Tibial nerve (tissue), 4 donors: ENCODE results near the gene SPATA20. TPM values are rescaled to one million over a fixed set of nuclear protein-coding genes. Genes with fewer than 3 reads are reported as not detected.

ENCODE experiments used
- DNase-seq, 2 donors: peaks; one replicate each; pipeline ENCODE4 v3.0.0-alpha.2; 2019; ENCODE audit warnings: low spot score in 2 of 2
- H3K27ac ChIP-seq, 4 donors: fragments of 200-600 bp; sonication (generic) in 3 of 4; one replicate each; pipeline ENCODE4 v1.5.1; 2017 to 2019; ENCODE audit warnings: mild to moderate bottlenecking in 1 of 4
- H3K27me3 ChIP-seq, 2 donors: fragments of 200-600 bp; sonication (generic) in 1 of 2; one replicate each; pipeline versions ENCODE4 v1.5.1 to v1.6.0; 2017 to 2019
- H3K36me3 ChIP-seq, 3 donors: fragments of 200-600 bp; sonication (generic); one replicate each; pipeline ENCODE4 v1.5.1; 2018 to 2019
- H3K4me1 ChIP-seq, 4 donors: fragments of 200-600 bp; sonication (generic) in 3 of 4; one replicate each; pipeline ENCODE4 v1.5.1; 2017 to 2019
- H3K4me3 ChIP-seq, 4 donors: fragments of 200-600 bp; sonication (generic) in 3 of 4; one replicate each; pipeline ENCODE4 v1.5.1; 2017 to 2019; ENCODE audit warnings: mild to moderate bottlenecking in 1 of 4, moderate library complexity in 1 of 4
- H3K9me3 ChIP-seq, 4 donors: fragments of 200-600 bp; sonication (generic) in 3 of 4; one replicate each; pipeline ENCODE4 v1.5.1; 2017 to 2019
- EP300 ChIP-seq, 2 donors: sonication (generic); formaldehyde crosslinking; IDR thresholded peaks; one replicate each; pipeline ENCODE4 v1.6.1; 2017; ENCODE audit warnings: antibody characterized with exemption in 2 of 2, mild to moderate bottlenecking in 1 of 2
- POLR2A ChIP-seq, 2 donors: fragments of 450-650 bp; IDR thresholded peaks; one replicate each; pipeline ENCODE4 v1.6.1; 2017; ENCODE audit warnings: antibody characterized with exemption in 2 of 2, mild to moderate bottlenecking in 2 of 2, moderate library complexity in 2 of 2
- WGBS, 2 donors: methylation state at CpG; one replicate each; pipeline ENCODE4 v1.1.5; 2018; 5-methylcytosine and 5-hydroxymethylcytosine counted together
- total RNA-seq, 4 donors: library from RNA; depleted of rRNA; stranded (reverse); fragments of >200 nt; gene quantifications; one replicate each; pipeline ENCODE4 v1.1.0, GENCODE V29; 2016
- TF ChIP-seq, protein P1 (sequence below), 5 experiments: fragments of 200-600 bp in 3 of 5; fragments of 450-650 bp in 2 of 5; sonication (generic) in 3 of 5; IDR thresholded peaks; one replicate each; pipeline ENCODE4 v1.5.1; 2016 to 2019; ENCODE audit warnings: antibody characterized with exemption in 5 of 5, mild to moderate bottlenecking in 3 of 5, moderate library complexity in 2 of 5

The SPATA20 gene
- total RNA-seq, 4 donors from 2014 or later, result 80.8 to 151 (median 89.6) TPM

DNA sequence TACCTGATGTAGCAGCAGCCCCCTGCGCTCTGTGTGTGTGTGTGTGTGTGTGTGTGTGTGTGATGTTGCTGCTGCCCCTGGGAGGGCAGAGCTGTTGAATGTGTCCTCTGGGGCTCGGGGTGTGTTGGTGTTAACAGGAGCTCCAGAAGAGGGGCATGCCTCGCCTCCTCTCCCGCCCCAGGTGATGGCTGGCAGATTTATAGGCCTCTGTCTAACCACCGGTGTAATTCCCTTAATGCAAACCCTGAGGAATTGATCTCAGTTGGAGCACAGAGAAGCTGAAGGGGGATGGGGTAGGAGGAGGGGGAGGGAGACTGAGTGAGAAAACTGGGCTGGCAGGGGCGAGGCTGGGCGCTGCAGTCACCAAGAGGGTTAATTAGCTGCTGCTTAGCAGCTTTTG lies 23.6 kb downstream of the SPATA20 start:
- Histone ChIP-seq H3K4me3 (no peak overlapping the region), H3K9me3 (no peaks in the 10 kb centered on the region), H3K36me3 (no peaks in the 10 kb centered on the region), H3K27me3 (peaks cover 0 to 19% of the 10 kb centered on the region in 2 donors), H3K4me1 (peaks cover 0 to 3% (median under 1%) of the 10 kb centered on the region in 4 donors), H3K27ac (no peak overlapping the region)
- no peak for DNase-seq
- TF ChIP-seq, protein P1, sequence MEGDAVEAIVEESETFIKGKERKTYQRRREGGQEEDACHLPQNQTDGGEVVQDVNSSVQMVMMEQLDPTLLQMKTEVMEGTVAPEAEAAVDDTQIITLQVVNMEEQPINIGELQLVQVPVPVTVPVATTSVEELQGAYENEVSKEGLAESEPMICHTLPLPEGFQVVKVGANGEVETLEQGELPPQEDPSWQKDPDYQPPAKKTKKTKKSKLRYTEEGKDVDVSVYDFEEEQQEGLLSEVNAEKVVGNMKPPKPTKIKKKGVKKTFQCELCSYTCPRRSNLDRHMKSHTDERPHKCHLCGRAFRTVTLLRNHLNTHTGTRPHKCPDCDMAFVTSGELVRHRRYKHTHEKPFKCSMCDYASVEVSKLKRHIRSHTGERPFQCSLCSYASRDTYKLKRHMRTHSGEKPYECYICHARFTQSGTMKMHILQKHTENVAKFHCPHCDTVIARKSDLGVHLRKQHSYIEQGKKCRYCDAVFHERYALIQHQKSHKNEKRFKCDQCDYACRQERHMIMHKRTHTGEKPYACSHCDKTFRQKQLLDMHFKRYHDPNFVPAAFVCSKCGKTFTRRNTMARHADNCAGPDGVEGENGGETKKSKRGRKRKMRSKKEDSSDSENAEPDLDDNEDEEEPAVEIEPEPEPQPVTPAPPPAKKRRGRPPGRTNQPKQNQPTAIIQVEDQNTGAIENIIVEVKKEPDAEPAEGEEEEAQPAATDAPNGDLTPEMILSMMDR (IDR thresholded peaks at IDR 0.05), result no peak
- TF ChIP-seq POLR2A (IDR thresholded peaks at IDR 0.05) (no peak), EP300 (IDR thresholded peaks at IDR 0.05) (no peak)
- 74 to 80% methylated on average over 6 to 7 of the region's 7 CpGs for WGBS, 2 donors

DNA sequence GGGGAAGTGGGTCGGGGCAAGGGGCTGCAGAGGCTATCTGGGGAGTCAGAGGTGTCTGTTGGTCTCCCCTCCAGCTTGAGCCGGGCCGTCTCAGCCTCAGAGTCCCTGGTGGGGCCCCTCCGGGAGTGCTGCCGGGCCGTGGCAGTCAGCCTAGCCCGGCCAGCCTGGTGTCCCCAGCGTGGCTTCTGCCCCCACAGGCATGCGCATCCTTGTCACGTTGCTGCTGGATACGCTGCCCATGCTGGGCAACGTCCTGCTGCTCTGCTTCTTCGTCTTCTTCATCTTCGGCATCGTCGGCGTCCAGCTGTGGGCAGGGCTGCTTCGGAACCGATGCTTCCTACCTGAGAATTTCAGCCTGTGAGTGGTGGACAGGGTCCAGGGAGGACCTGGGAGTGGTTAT lies 24.7 kb downstream of the SPATA20 start:
- Histone ChIP-seq H3K4me3 (no peak overlapping the region), H3K36me3 (no peaks in the 10 kb centered on the region), H3K9me3 (no peaks in the 10 kb centered on the region), H3K4me1 (no peaks in the 10 kb centered on the region), H3K27me3 (peaks cover 0 to 8% of the 10 kb centered on the region in 2 donors), H3K27ac (no peak overlapping the region)
- WGBS, 2 donors, result 82 to 85% methylated on average over 18 to 19 of the region's 19 CpGs
- DNase-seq, result no peak
- TF ChIP-seq POLR2A (IDR thresholded peaks at IDR 0.05) (no peak), EP300 (IDR thresholded peaks at IDR 0.05) (no peak)
- TF ChIP-seq, protein P1 (IDR thresholded peaks at IDR 0.05), result no peak

DNA sequence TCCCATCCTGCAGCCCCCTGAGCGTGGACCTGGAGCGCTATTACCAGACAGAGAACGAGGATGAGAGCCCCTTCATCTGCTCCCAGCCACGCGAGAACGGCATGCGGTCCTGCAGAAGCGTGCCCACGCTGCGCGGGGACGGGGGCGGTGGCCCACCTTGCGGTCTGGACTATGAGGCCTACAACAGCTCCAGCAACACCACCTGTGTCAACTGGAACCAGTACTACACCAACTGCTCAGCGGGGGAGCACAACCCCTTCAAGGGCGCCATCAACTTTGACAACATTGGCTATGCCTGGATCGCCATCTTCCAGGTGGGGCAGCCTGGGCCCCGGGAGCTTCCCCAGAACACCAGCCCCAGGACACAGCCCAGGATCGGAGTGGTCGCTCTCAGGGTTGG lies 25.6 kb downstream of the SPATA20 start:
- WGBS, 2 donors, result 94 to 96% methylated on average over 17 to 20 of the region's 20 CpGs
- no peaks in the 10 kb centered on the region for H3K36me3 ChIP-seq
- no peak overlapping the region for H3K4me3 ChIP-seq
- H3K27me3 ChIP-seq, result peaks cover 0 to 5% of the 10 kb centered on the region in 2 donors
- DNase-seq, result no peak
- H3K4me1 ChIP-seq, result no peaks in the 10 kb centered on the region
- no peak overlapping the region for H3K27ac ChIP-seq
- no peak for TF ChIP-seq EP300 (IDR thresholded peaks at IDR 0.05)
- TF ChIP-seq, protein P1 (IDR thresholded peaks at IDR 0.05), result no peak
- TF ChIP-seq POLR2A (IDR thresholded peaks at IDR 0.05), result no peak
- H3K9me3 ChIP-seq, result no peaks in the 10 kb centered on the region

DNA sequence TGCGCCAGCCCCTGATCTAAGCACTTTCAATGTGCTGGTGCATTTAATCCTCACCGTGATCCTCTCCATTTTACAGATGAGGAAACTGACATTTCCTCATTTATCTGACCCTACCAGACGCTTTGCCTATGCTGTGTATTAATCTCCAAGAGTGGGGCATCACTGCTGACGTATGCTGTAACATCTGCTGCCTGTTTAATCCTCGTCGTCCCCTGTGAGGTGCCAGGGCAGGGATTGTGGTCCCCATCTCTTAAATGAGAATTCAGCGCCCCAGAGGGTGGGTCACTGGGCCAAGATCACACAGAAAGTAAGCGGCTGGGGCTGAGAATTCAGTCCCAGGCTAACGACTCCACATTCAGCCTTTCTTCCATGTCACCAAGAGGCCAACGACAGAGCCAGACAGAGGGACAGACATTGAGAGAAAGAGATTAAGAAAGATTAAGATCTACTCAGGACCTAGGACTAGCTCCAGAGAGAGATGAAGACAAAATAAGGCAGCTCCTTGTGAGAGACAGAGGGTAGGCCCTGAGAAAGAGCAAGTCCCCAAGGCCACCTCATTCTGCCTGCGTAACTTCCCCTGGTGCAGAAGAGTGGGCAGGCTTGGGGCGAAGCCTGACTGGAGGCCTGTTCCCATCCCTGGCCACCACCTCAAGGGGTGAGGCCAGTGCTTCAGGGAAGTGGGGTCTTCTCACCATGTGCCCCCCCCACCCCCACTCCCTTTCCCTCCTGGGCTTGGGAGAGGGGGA lies 27.1 kb downstream of the SPATA20 start:
- 88 to 89% methylated on average over 12 of the region's 12 CpGs for WGBS, 2 donors
- Histone ChIP-seq H3K36me3 (no peaks in the 10 kb centered on the region), H3K4me1 (no peaks in the 10 kb centered on the region), H3K9me3 (no peaks in the 10 kb centered on the region), H3K27me3 (peaks cover 0 to 5% of the 10 kb centered on the region in 2 donors), H3K27ac (no peak overlapping the region), H3K4me3 (no peak overlapping the region)
- no peak for DNase-seq
- TF ChIP-seq, protein P1 (IDR thresholded peaks at IDR 0.05), result no peak
- TF ChIP-seq EP300 (IDR thresholded peaks at IDR 0.05) (no peak), POLR2A (IDR thresholded peaks at IDR 0.05) (no peak)

DNA sequence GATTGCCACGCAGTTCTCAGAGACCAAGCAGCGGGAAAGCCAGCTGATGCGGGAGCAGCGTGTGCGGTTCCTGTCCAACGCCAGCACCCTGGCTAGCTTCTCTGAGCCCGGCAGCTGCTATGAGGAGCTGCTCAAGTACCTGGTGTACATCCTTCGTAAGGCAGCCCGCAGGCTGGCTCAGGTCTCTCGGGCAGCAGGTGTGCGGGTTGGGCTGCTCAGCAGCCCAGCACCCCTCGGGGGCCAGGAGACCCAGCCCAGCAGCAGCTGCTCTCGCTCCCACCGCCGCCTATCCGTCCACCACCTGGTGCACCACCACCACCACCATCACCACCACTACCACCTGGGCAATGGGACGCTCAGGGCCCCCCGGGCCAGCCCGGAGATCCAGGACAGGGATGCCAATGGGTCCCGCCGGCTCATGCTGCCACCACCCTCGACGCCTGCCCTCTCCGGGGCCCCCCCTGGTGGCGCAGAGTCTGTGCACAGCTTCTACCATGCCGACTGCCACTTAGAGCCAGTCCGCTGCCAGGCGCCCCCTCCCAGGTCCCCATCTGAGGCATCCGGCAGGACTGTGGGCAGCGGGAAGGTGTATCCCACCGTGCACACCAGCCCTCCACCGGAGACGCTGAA lies 28.7 kb downstream of the SPATA20 start:
- 90 to 92% methylated on average over 19 to 21 of the region's 33 CpGs for WGBS, 2 donors
- DNase-seq, result no peak
- H3K4me3 ChIP-seq, result no peak overlapping the region

More for the DNA sequence above, 28.7 kb downstream of the SPATA20 start:
- Histone ChIP-seq H3K9me3 (no peaks in the 10 kb centered on the region), H3K27me3 (peaks cover 0 to 13% of the 10 kb centered on the region in 2 donors), H3K27ac (no peak overlapping the region), H3K36me3 (no peaks in the 10 kb centered on the region), H3K4me1 (no peaks in the 10 kb centered on the region)
- TF ChIP-seq POLR2A (IDR thresholded peaks at IDR 0.05), result no peak
